RWPE1 (cell line): Measurements from ENCODE around the gene STARD13.

Source experiments
- CTCF ChIA-PET: fragments of 350-600 bp; sonication (Branson Sonifier 250); formaldehyde crosslinking; extraction: SDS; loops from one replicate; lab custom pipeline; 2021; lab: Yijun Ruan, JAX
- POLR2A ChIA-PET: fragments of 400-600 bp; formaldehyde crosslinking; extraction: SDS; loops from one replicate; lab custom pipeline; 2020; ENCODE audit warnings: antibody characterized with exemption; ENCODE audit not compliant: low non-redundant PET; lab: Yijun Ruan, JAX
- DNase-seq: peaks from one replicate; pipeline ENCODE4 v3.0.0; 2012; ENCODE audit warnings: low spot score
- H3K27ac ChIP-seq: fragments of 450-650 bp; 2 replicates; pipeline ENCODE4 v1.5.1; 2017
- TF ChIP-seq, protein P1 (sequence below): fragments of 450-650 bp; conservative IDR thresholded peaks from 2 replicates; pipeline ENCODE4 v1.5.1; 2017; ENCODE audit warnings: low read depth, mild to moderate bottlenecking

Gene STARD13

DNA sequence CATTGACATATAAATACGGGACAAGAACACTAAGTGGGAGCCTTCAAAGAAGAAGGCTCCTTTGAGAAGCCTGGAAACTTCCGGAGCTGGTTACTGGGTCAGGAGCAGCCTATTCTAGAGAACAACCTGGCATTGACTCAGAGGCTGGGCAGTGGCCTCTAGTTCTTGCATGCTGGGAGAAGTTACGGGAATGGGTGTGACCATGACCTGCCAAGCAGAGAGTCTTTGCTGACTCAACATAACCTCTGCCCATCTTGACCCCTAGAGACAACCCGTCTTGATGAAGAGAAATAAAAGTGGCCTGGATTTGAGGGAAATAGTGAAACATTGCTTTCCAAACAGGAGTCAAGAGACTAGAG, 21.0 kb downstream of the STARD13 start:
- H3K27ac ChIP-seq, result no peak overlapping the region
- TF ChIP-seq, protein P1, sequence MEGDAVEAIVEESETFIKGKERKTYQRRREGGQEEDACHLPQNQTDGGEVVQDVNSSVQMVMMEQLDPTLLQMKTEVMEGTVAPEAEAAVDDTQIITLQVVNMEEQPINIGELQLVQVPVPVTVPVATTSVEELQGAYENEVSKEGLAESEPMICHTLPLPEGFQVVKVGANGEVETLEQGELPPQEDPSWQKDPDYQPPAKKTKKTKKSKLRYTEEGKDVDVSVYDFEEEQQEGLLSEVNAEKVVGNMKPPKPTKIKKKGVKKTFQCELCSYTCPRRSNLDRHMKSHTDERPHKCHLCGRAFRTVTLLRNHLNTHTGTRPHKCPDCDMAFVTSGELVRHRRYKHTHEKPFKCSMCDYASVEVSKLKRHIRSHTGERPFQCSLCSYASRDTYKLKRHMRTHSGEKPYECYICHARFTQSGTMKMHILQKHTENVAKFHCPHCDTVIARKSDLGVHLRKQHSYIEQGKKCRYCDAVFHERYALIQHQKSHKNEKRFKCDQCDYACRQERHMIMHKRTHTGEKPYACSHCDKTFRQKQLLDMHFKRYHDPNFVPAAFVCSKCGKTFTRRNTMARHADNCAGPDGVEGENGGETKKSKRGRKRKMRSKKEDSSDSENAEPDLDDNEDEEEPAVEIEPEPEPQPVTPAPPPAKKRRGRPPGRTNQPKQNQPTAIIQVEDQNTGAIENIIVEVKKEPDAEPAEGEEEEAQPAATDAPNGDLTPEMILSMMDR, result no peak
- POLR2A ChIA-PET, result no interaction called here
- DNase-seq, result no peak
- CTCF ChIA-PET, result interaction anchor here (0.7 to 1.4 kb wide), 2 partner anchors 14 to 36 kb away, joined by 3 read pairs; no protein-coding TSS in a partner anchor

DNA sequence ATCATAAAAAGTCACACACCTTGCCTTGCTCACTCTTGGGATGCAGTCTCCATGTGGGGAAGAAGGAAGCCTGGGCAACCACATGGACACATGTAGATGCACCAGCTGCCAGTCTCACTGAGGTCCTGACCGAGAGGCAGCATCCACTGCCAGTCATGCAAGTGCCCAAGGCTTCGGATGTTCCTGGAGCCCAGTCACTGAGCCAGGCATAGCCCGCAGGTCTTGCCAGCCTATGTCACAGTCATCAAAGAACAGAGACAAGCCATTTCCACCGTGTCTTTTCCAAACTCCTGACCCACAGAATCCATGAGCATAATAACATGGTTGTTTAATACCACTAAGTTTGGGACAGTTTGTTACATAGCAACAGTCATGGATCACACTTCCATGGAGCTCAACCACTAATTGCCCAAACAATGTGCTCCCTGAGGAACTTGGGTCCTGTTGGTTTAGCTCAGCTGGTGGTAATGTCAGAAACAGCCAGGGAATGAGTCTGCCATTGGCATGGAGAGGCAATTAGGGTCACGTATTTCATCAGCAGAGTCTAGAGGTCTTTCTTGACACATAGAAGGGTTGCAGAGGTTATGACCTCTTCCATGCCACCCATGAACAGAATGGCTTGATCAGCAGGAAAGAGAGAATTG, 21.5 kb downstream of the STARD13 start:
- ChIA-PET CTCF (interaction anchor here (0.7 kb wide), 1 partner anchor 14 kb away, joined by 3 read pairs; no protein-coding TSS in a partner anchor), POLR2A (no interaction called here)
- no peak overlapping the region for H3K27ac ChIP-seq
- DNase-seq, result no peak
- TF ChIP-seq, protein P1, result no peak

DNA sequence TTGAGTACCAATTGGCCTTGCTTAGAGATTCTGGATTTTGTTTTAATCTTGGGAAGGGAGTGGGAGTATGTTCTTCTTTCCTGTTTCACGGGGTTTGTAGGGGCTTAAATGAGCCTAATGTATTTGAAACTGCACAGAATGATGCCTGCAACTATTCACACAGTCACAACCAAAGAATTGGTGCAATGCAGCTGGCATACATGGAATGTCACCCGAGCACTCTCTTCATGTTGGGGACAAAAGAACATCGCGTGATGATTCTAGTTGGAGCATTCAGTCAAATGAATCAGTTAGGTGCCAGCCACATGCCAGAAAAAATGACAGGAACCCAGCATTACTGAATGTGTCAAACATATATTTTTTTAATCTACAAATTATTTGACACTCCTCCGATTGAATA, 22.1 kb downstream of the STARD13 start:
- ChIA-PET POLR2A (no interaction called here), CTCF (no interaction called here)
- H3K27ac ChIP-seq, result no peak overlapping the region
- TF ChIP-seq, protein P1, result no peak
- DNase-seq, result no peak

DNA sequence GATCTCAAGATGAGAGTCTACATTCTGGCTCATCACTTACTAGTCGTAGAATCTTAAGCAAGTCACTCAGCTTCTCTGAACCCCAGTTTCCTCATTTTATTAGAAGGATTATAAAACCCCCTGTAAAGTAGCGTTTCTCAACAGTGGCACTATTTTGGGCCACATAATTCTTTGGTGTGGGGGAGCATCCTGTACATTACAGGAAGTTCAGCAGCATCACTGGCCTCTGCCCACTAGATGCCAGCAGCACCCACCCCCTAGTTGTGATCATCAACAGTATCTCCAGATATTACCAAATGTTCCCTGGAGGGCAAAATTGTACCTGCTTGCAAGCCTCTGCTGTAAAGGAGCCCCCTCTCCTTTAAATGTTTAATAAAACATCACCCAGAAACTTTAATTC, 22.6 kb downstream of the STARD13 start:
- DNase-seq, result no peak
- TF ChIP-seq, protein P1, result no peak
- H3K27ac ChIP-seq, result no peak overlapping the region
- POLR2A ChIA-PET, result no interaction called here
- CTCF ChIA-PET, result no interaction called here

DNA sequence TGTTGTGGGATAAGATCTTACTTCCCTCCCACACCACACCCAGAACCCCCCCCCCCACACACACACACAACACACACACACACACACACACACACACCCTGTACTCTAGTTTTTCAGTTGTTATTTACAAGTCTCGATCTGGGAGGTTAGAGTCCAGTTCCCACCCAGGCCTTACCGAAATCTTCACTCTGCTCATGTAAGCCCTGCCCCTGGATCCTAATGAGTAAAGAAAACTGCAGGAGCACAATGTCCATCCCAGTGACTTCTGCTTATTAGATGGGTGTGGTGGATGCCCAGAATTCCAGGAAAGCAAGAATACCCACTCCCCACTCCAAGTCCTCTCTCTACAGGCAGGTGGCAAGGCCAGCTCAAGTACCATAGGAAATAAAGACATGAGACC, 23.0 kb downstream of the STARD13 start:
- POLR2A ChIA-PET, result no interaction called here
- CTCF ChIA-PET, result interaction anchor here (0.5 to 0.6 kb wide), 2 partner anchors 368 to 1770 kb away, joined by 3 read pairs; no protein-coding TSS in a partner anchor

DNA sequence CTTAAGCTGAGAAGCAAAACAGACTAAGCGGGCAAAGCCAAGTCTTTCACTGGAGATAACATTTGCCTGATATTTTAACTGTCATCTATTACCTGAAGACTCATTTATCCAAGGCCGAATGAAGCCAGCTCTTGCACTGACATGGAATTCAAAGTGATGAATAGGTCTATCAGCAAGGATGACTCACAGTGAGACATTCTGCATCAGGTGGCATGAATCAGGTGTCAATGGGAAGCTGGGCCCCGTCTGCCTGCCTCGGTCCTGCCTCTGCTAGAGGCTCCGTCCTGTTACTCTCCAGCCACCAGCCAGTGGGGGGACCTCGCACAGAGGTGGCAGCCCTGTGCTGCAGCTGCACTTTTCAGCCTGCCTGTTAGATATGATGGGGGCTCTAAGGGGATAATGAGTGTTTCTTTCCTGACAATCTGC, 23.5 kb downstream of the STARD13 start:
- TF ChIP-seq, protein P1, result no peak
- peak; percentile 85 for DNase-seq
- peak overlapping the region; percentile 72 for H3K27ac ChIP-seq
- ChIA-PET POLR2A (no interaction called here), CTCF (interaction anchor here (0.5 to 0.6 kb wide), 2 partner anchors 368 to 1770 kb away, joined by 3 read pairs; no protein-coding TSS in a partner anchor)

More for the DNA sequence above, 23.0 kb downstream of the STARD13 start:
- H3K27ac ChIP-seq, result peak overlapping the region; percentile 72
- no peak for DNase-seq
- TF ChIP-seq, protein P1, result no peak
